ENCODE data around the gene OGFRL1.

- no peak for TF ChIP-seq POLR2A (IDR thresholded peaks at IDR 0.05; ENCODE audit: low read depth, low read length)
- TF ChIP-seq CTCF (conservative IDR thresholded peaks at IDR 0.05; ENCODE audit: low read depth, low read length), result no peak
- no peak for TF ChIP-seq MXI1 (IDR thresholded peaks at IDR 0.05; ENCODE audit: borderline replicate concordance, low read depth, low read length)
- no peak for TF ChIP-seq NFE2L2 (IDR thresholded peaks at IDR 0.05; ENCODE audit: low read depth, low read length)
- TF ChIP-seq CEBPB (IDR thresholded peaks at IDR 0.05; ENCODE audit: low read depth, low read length), result no peak
- no peak for TF ChIP-seq SMC3 (IDR thresholded peaks at IDR 0.05; ENCODE audit: low read depth, low read length)
- TF ChIP-seq USF2 (IDR thresholded peaks at IDR 0.05; ENCODE audit: low read depth, low read length), result no peak
These were observed 30.3 kb upstream of the OGFRL1 start for GRCh38 chr6:71258078-71258866.
